Progenitor cell of endocrine pancreas (in vitro differentiated cells): ENCODE results near the gene CASK. TPM values are rescaled to one million over a fixed set of nuclear protein-coding genes. Genes with fewer than 3 reads are reported as not detected.

ENCODE experiments used
- DNase-seq: peaks from one replicate; pipeline ENCODE4 v3.0.0; 2021; ENCODE audit warnings: low spot score; ENCODE audit not compliant: unreplicated experiment
- H3K27ac Mint-ChIP-seq: 2 replicates; pipeline ENCODE4 v1.8.0; 2021; ENCODE audit warnings: mild to moderate bottlenecking, moderate library complexity, mixed read lengths
- H3K27me3 Mint-ChIP-seq: 2 replicates; pipeline ENCODE4 v1.8.0; 2021; ENCODE audit warnings: mixed read lengths
- H3K36me3 Mint-ChIP-seq: 2 replicates; pipeline ENCODE4 v1.8.0; 2022; ENCODE audit warnings: mixed read lengths; ENCODE audit not compliant: insufficient read depth
- H3K4me1 Mint-ChIP-seq: 2 replicates; pipeline ENCODE4 v1.8.0; 2021; ENCODE audit warnings: low read depth, mixed read lengths
- H3K4me3 Mint-ChIP-seq: 2 replicates; pipeline ENCODE4 v1.8.0; 2021; ENCODE audit warnings: low read depth, mild to moderate bottlenecking, moderate library complexity, mixed read lengths
- H3K9me3 Mint-ChIP-seq: 2 replicates; pipeline ENCODE4 v1.8.0; 2021; ENCODE audit warnings: low read depth, mixed read lengths
- CTCF ChIP-seq: fragments of 200-600 bp; sonication (generic); IDR thresholded peaks from one replicate; pipeline ENCODE4 v1.5.0; 2021; ENCODE audit warnings: antibody characterized with exemption, mild to moderate bottlenecking; ENCODE audit not compliant: unreplicated experiment
- total RNA-seq: library from RNA; stranded (reverse); gene quantifications from 2 replicates; pipeline ENCODE4 v1.2.1, GENCODE V29; 2021

CASK gene
- total RNA-seq, 1 donor from 2014 or later, result 68.3 TPM

GRCh38 chrX:41946235-41946634, 22.9 kb upstream of the CASK start:
- Mint-ChIP-seq H3K4me1 (no peaks in the 10 kb centered on the region), H3K4me3 (no peak overlapping the region), H3K27ac (no peak overlapping the region), H3K36me3 (no peaks in the 10 kb centered on the region), H3K27me3 (no peaks in the 10 kb centered on the region), H3K9me3 (peaks cover 13% of the 10 kb centered on the region)
- TF ChIP-seq CTCF, result no peak
- DNase-seq, result no peak

- no peak for TF ChIP-seq CTCF
- Mint-ChIP-seq H3K36me3 (no peaks in the 10 kb centered on the region), H3K27me3 (peaks cover 5% of the 10 kb centered on the region), H3K4me1 (peaks cover 2% of the 10 kb centered on the region), H3K27ac (no peak overlapping the region), H3K4me3 (no peak overlapping the region), H3K9me3 (peaks cover 21% of the 10 kb centered on the region)
- no peak for DNase-seq
These were observed 12.5 kb upstream of the CASK start for GRCh38 chrX:41935832-41936231.

GRCh38 chrX:41933546-41933945, 10.2 kb upstream of the CASK start:
- no peak for TF ChIP-seq CTCF
- Mint-ChIP-seq H3K9me3 (peaks cover 23% of the 10 kb centered on the region), H3K4me1 (peaks cover 4% of the 10 kb centered on the region), H3K27ac (no peak overlapping the region), H3K36me3 (no peaks in the 10 kb centered on the region), H3K4me3 (no peak overlapping the region), H3K27me3 (peaks cover 5% of the 10 kb centered on the region)
- no peak for DNase-seq

- Mint-ChIP-seq H3K4me1 (peaks cover 4% of the 10 kb centered on the region), H3K27ac (no peak overlapping the region), H3K4me3 (no peak overlapping the region), H3K36me3 (no peaks in the 10 kb centered on the region), H3K9me3 (peaks cover 17% of the 10 kb centered on the region), H3K27me3 (no peaks in the 10 kb centered on the region)
- TF ChIP-seq CTCF, result no peak
- no peak for DNase-seq
These were observed 9.5 kb upstream of the CASK start for GRCh38 chrX:41932885-41933284.

- H3K4me3 Mint-ChIP-seq, result no peak overlapping the region
- peaks cover 17% of the 10 kb centered on the region for H3K9me3 Mint-ChIP-seq
- no peak overlapping the region for H3K27ac Mint-ChIP-seq
- peaks cover 4% of the 10 kb centered on the region for H3K4me1 Mint-ChIP-seq
- no peaks in the 10 kb centered on the region for H3K27me3 Mint-ChIP-seq
- no peak for DNase-seq
- TF ChIP-seq CTCF, result no peak
- H3K36me3 Mint-ChIP-seq, result no peaks in the 10 kb centered on the region
These were observed 8.2 kb upstream of the CASK start for GRCh38 chrX:41931591-41931990.
